Fibroblast of lung (primary cell): ENCODE results near the gene MAP7.

Source experiments
- EZH2 ChIP-seq: IDR thresholded peaks from 2 replicates; pipeline ENCODE4 v1.5.1; 2012; ENCODE audit warnings: low read length, control low read depth, mild to moderate bottlenecking; ENCODE audit errors: missing control alignments
- TF ChIP-seq, protein P1 (sequence below), 2 donors: IDR thresholded peaks in 1 of 2; conservative IDR thresholded peaks in 1 of 2; 1 replicate in 1 of 2; 2 replicates in 1 of 2; pipeline ENCODE4 v1.5.1; 2011 to 2012; ENCODE audit warnings: low read length in 2 of 2, control low read depth in 1 of 2, inconsistent platforms in 1 of 2, low read depth in 1 of 2, mild to moderate bottlenecking in 1 of 2

GRCh38 chr6:136383268-136383937, 166.8 kb downstream of the MAP7 start:
- TF ChIP-seq, protein P1, sequence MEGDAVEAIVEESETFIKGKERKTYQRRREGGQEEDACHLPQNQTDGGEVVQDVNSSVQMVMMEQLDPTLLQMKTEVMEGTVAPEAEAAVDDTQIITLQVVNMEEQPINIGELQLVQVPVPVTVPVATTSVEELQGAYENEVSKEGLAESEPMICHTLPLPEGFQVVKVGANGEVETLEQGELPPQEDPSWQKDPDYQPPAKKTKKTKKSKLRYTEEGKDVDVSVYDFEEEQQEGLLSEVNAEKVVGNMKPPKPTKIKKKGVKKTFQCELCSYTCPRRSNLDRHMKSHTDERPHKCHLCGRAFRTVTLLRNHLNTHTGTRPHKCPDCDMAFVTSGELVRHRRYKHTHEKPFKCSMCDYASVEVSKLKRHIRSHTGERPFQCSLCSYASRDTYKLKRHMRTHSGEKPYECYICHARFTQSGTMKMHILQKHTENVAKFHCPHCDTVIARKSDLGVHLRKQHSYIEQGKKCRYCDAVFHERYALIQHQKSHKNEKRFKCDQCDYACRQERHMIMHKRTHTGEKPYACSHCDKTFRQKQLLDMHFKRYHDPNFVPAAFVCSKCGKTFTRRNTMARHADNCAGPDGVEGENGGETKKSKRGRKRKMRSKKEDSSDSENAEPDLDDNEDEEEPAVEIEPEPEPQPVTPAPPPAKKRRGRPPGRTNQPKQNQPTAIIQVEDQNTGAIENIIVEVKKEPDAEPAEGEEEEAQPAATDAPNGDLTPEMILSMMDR (conservative IDR thresholded peaks at IDR 0.05 in 1 of 2, IDR thresholded peaks at IDR 0.05 in 1 of 2; ENCODE audit: low read depth in 1 of 2, low read length in 2 of 2) = no peak
- no peak for TF ChIP-seq EZH2
